Left lung (tissue), 10 donors: ENCODE measurements around the gene DISC1. TPM values are rescaled to one million over a fixed set of nuclear protein-coding genes. Genes with fewer than 3 reads are reported as not detected.

ENCODE experiments used
- ATAC-seq: fragments of 200-7000 bp; cut with Tn5 transposase; one replicate; pipeline ENCODE4 v1.9.1; 2020; ENCODE audit warnings: moderate library complexity
- DNase-seq, 4 donors: peaks; one replicate each; pipeline ENCODE4 v3.0.0-alpha.2; 2013 to 2020
- H3K27ac ChIP-seq, 2 donors: fragments of 200-600 bp; sonication (generic) in 1 of 2; one replicate each; pipeline versions ENCODE4 v1.5.0 to v1.8.0; 2020 to 2021
- H3K27me3 ChIP-seq, 2 donors: fragments of 200-600 bp; sonication (generic) in 1 of 2; one replicate each; pipeline versions ENCODE4 v1.5.0 to v1.8.0; 2020 to 2021
- H3K36me3 ChIP-seq, 2 donors: fragments of 200-600 bp; sonication (generic) in 1 of 2; one replicate each; pipeline versions ENCODE4 v1.5.0 to v1.8.0; 2020 to 2021
- H3K4me1 ChIP-seq, 2 donors: fragments of 200-600 bp; one replicate each; pipeline ENCODE4 v1.8.0; 2021
- H3K4me3 ChIP-seq, 2 donors: fragments of 200-600 bp; sonication (generic) in 1 of 2; one replicate each; pipeline versions ENCODE4 v1.5.0 to v1.8.0; 2020 to 2021; ENCODE audit warnings: mild to moderate bottlenecking in 1 of 2
- H3K9me3 ChIP-seq, 2 donors: fragments of 200-600 bp; sonication (generic) in 1 of 2; one replicate each; pipeline versions ENCODE4 v1.5.0 to v1.8.0; 2020 to 2021
- intact Hi-C, 2 donors: fragments of 100-400 bp; cut with DNase I; formaldehyde crosslinking; loops; one replicate each; pipeline versions ENCODE4 v1.11.2 to v1.14.2; 2022
- polyA plus RNA-seq, 6 donors: library from polyadenylated mRNA; unstranded; fragments of 120-200 nt; gene quantifications; one replicate each; pipeline ENCODE4 v1.2.1, GENCODE V29; 2013; ENCODE audit not compliant: insufficient read length in 6 of 6
- total RNA-seq, 2 donors: library from RNA; stranded (reverse); fragmentation: NEBNext Ultra II Directional; extraction: Animal tissue kit (Norgen Biotek cat#: 25700); gene quantifications; one replicate each; pipeline ENCODE4 v1.2.1, GENCODE V29; 2021
- TF ChIP-seq, protein P1 (sequence below), 2 donors: fragments of 200-600 bp; sonication (generic) in 1 of 2; IDR thresholded peaks; one replicate each; pipeline versions ENCODE4 v1.5.0 to v1.8.0; 2021; ENCODE audit warnings: antibody characterized with exemption in 2 of 2
- donor health status: DM: no; HTN: yes; CAD: no.
- donor health status: DM: no; HTN: no; CAD: no.

DISC1 gene
- total and polyA plus RNA-seq, 8 donors, result 3.9 to 11.7 (median 10.5) TPM

DNA sequence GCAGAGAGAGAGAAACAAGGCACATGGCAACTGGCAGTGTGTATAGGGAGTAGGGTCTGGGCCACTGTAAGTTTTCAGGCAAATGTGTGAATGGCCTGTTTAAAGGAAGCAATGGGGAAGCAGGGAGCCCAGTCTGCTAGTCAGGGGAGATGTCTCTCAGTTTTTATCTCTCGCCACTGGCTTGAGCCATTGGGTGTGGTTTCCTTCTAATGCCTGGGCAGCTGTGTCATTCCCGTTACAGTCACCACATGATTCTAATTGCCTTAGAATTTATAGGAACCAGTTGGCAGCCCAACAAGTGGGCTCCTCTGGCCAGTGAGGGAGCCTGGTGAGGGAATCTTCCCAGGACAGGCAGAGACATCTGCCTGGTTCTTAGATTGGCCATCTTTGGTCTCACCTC lies 182.4 kb downstream of the DISC1 start:
- ATAC-seq (peak; percentile 64), DNase-seq (peak in 1 of 4 donors; percentile 37)
- intact Hi-C loops, result no loop called here
- Histone ChIP-seq H3K27me3 (no peaks in the 10 kb centered on the region), H3K27ac (no peak overlapping the region), H3K4me3 (no peak overlapping the region), H3K9me3 (no peaks in the 10 kb centered on the region), H3K4me1 (peaks cover 0 to 11% of the 10 kb centered on the region in 2 donors), H3K36me3 (no peaks in the 10 kb centered on the region)
- TF ChIP-seq, protein P1, sequence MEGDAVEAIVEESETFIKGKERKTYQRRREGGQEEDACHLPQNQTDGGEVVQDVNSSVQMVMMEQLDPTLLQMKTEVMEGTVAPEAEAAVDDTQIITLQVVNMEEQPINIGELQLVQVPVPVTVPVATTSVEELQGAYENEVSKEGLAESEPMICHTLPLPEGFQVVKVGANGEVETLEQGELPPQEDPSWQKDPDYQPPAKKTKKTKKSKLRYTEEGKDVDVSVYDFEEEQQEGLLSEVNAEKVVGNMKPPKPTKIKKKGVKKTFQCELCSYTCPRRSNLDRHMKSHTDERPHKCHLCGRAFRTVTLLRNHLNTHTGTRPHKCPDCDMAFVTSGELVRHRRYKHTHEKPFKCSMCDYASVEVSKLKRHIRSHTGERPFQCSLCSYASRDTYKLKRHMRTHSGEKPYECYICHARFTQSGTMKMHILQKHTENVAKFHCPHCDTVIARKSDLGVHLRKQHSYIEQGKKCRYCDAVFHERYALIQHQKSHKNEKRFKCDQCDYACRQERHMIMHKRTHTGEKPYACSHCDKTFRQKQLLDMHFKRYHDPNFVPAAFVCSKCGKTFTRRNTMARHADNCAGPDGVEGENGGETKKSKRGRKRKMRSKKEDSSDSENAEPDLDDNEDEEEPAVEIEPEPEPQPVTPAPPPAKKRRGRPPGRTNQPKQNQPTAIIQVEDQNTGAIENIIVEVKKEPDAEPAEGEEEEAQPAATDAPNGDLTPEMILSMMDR (IDR thresholded peaks at IDR 0.05), result no peak

DNA sequence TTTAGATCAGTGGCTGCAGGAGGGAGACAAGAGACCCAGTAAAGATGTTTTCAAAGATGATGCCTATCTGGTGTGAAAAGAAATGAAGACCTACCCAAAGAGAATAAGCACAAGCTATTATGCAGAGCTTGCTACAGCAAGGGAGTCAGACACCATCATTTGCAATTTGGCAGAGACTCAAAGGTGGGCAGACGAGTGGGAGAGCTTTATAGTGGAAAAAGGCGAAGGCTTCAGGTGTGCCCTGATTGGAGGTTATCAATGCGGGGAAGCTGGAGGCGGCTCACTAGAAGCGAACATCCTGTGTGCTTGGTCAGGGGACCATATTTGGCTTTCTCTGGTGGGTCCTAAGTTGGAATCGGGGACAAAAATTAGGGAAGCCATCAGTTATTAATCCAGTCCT lies 183.8 kb downstream of the DISC1 start:
- Histone ChIP-seq H3K36me3 (no peaks in the 10 kb centered on the region), H3K4me3 (no peak overlapping the region), H3K4me1 (peaks cover 0 to 9% of the 10 kb centered on the region in 2 donors), H3K27me3 (no peaks in the 10 kb centered on the region), H3K27ac (no peak overlapping the region), H3K9me3 (no peaks in the 10 kb centered on the region)
- no peak for DNase-seq
- TF ChIP-seq, protein P1 (IDR thresholded peaks at IDR 0.05), result no peak
- intact Hi-C loops, result no loop called here
- ATAC-seq, result no peak

DNA sequence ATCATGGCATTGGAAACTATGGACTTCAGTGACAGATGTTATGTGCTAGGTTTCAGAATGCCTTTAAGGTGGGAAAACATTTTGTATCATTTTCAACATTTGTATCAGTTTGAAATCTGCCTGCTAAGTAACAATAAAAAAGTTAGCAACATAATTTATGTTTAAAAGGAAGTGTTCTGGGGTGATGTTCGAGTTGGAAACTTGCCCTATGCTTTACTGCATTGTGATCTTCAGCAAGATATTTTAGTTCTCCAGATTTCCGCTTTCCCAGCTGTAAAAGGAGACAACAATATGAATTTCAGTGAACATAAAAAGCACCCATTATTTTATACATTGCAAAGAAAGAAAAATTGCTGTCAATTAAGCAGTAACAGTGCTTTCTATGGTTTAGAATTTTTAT lies 187.4 kb downstream of the DISC1 start:
- TF ChIP-seq, protein P1 (IDR thresholded peaks at IDR 0.05), result no peak
- intact Hi-C loops, result no loop called here
- ATAC-seq (no peak), DNase-seq (no peak)
- Histone ChIP-seq H3K4me1 (peaks cover 0 to under 1% of the 10 kb centered on the region in 2 donors), H3K27ac (no peak overlapping the region), H3K9me3 (no peaks in the 10 kb centered on the region), H3K36me3 (no peaks in the 10 kb centered on the region), H3K27me3 (no peaks in the 10 kb centered on the region), H3K4me3 (no peak overlapping the region)

DNA sequence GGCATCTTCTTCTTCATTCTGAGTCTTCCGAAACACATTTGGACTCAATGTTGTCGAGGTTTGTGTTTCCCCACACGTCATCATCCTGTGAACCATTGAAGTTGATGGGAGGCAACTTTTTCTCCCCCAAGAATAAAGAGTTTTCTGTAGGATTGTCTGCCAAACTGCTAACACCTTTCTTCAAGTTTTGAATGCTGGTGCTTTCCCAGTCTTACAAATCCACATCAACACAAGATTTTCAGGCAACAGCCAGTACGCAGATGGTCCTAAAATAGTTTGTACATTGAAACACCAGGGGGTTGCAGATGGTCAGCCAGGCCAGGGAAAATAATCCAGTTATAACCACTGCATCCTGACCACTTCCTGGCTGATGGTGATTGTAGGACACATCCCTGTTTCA lies 187.9 kb downstream of the DISC1 start:
- Histone ChIP-seq H3K4me3 (no peak overlapping the region), H3K9me3 (no peaks in the 10 kb centered on the region), H3K27me3 (no peaks in the 10 kb centered on the region), H3K36me3 (no peaks in the 10 kb centered on the region), H3K27ac (no peak overlapping the region), H3K4me1 (no peaks in the 10 kb centered on the region)
- ATAC-seq, result no peak
- intact Hi-C loops, result no loop called here
- DNase-seq, result no peak
- TF ChIP-seq, protein P1 (IDR thresholded peaks at IDR 0.05), result no peak

DNA sequence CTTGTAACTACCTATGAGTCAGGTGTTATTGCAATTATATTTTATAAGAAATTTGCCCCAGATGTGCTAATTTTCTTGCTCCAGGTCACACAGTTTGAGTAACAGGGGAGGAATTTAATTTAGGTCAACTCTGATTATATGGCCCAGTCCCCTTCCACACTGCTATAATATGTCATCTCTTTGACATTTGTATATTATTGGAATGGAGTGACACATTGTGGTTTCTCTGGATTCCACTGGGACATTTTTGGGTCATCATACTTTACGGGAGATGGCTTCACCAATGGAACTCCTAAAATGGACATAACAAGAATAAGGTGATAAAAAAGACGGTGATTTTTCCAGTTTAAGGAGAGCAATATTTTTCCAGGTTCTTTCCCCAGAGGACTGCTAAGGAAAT lies 191.2 kb downstream of the DISC1 start:
- DNase-seq (no peak), ATAC-seq (no peak)
- no peaks in the 10 kb centered on the region for H3K9me3 ChIP-seq
- no peaks in the 10 kb centered on the region for H3K27me3 ChIP-seq
- TF ChIP-seq, protein P1 (IDR thresholded peaks at IDR 0.05), result no peak
- H3K27ac ChIP-seq, result no peak overlapping the region
- no peaks in the 10 kb centered on the region for H3K4me1 ChIP-seq
- no peaks in the 10 kb centered on the region for H3K36me3 ChIP-seq
- intact Hi-C loops, result no loop called here
- H3K4me3 ChIP-seq, result no peak overlapping the region
